H1 (cell line): ENCODE results near the gene ASAP2. TPM values are rescaled to one million over a fixed set of nuclear protein-coding genes. Genes with fewer than 3 reads are reported as not detected.

ENCODE experiments used
- CHD7 ChIP-seq: fragments of 300-600 bp; sonication (generic); IDR thresholded peaks from 2 replicates; pipeline ENCODE4 v1.7.1; 2012; ENCODE audit warnings: low read length, moderate library complexity, mild to moderate bottlenecking, inconsistent platforms; ENCODE audit not compliant: insufficient replicate concordance
- CREB1 ChIP-seq: IDR thresholded peaks from 2 replicates; pipeline ENCODE4 v1.6.1; 2012; ENCODE audit warnings: inconsistent platforms
- CTBP2 ChIP-seq: IDR thresholded peaks from 2 replicates; pipeline ENCODE4 v1.7.0; 2011; ENCODE audit warnings: borderline replicate concordance, mild to moderate bottlenecking, moderate library complexity, mixed read lengths, low read length; ENCODE audit not compliant: insufficient read depth, insufficient read length
- KDM1A ChIP-seq: fragments of 200-600, 300-600 bp; sonication (generic); IDR thresholded peaks from 2 replicates; pipeline ENCODE4 v1.7.1; 2016; ENCODE audit warnings: mild to moderate bottlenecking, low read length, borderline replicate concordance
- POLR2A ChIP-seq, 2 experiments: IDR thresholded peaks; 1 replicate in 1 of 2; 2 replicates in 1 of 2; pipeline ENCODE4 v1.6.1; 2011; ENCODE audit warnings: low read depth in 2 of 2, low read length in 2 of 2, mild to moderate bottlenecking in 2 of 2; ENCODE audit errors: control extremely low read depth in 1 of 2
- SIX5 ChIP-seq: IDR thresholded peaks from 2 replicates; pipeline ENCODE4 v1.6.1; 2011; ENCODE audit warnings: mild to moderate bottlenecking, low read depth, low read length
- SP1 ChIP-seq: IDR thresholded peaks from 2 replicates; pipeline ENCODE4 v1.6.1; 2011; ENCODE audit warnings: low read depth, low read length
- SP4 ChIP-seq: IDR thresholded peaks from 2 replicates; pipeline ENCODE4 v1.6.1; 2012; ENCODE audit warnings: low read length, inconsistent platforms
- SRF ChIP-seq: IDR thresholded peaks from 2 replicates; pipeline ENCODE4 v1.6.1; 2011; ENCODE audit warnings: mild to moderate bottlenecking, low read depth, low read length, moderate library complexity
- YY1 ChIP-seq: IDR thresholded peaks from 2 replicates; pipeline ENCODE4 v1.6.1; 2011; ENCODE audit warnings: low read depth, mild to moderate bottlenecking, low read length
- polyA plus RNA-seq, 7 experiments: library from polyadenylated mRNA; depleted of rRNA in 3 of 7; stranded (reverse) in 5 of 7; unstranded in 2 of 7; fragments of >200 nt in 5 of 7; fragments of 200-250 nt in 2 of 7; gene quantifications; 1 replicate in 5 of 7; 2 replicates in 1 of 7; 4 replicates in 1 of 7; pipeline versions ENCODE4 v1.2.1 to v1.2.3, GENCODE V29; 2011 to 2013; ENCODE audit warnings: missing spikeins in 2 of 7, mixed read lengths in 2 of 7
- total RNA-seq: library from RNA; stranded (reverse); fragmentation: NEBNext Ultra II Directional; extraction: Animal tissue kit (Norgen Biotek cat#: 25700); gene quantifications from 2 replicates; pipeline ENCODE4 v1.2.1, GENCODE V29; 2021
- TF ChIP-seq, protein P1 (sequence below), 3 experiments: IDR thresholded peaks; 1 replicate in 2 of 3; 2 replicates in 1 of 3; pipeline versions ENCODE4 v1.5.1 to v1.6.1; 2011; ENCODE audit warnings: low read length in 3 of 3, mild to moderate bottlenecking in 3 of 3, inconsistent platforms in 2 of 3, low read depth in 1 of 3, moderate library complexity in 1 of 3; ENCODE audit not compliant: insufficient read depth in 1 of 3; ENCODE audit errors: control extremely low read depth in 1 of 3

Gene ASAP2
- total and polyA plus RNA-seq, 2 of the 8 experiments (the other 6 are each of a cell fraction or from before 2014, with no cell fraction given), result 10.2 to 18.7 TPM

DNA sequence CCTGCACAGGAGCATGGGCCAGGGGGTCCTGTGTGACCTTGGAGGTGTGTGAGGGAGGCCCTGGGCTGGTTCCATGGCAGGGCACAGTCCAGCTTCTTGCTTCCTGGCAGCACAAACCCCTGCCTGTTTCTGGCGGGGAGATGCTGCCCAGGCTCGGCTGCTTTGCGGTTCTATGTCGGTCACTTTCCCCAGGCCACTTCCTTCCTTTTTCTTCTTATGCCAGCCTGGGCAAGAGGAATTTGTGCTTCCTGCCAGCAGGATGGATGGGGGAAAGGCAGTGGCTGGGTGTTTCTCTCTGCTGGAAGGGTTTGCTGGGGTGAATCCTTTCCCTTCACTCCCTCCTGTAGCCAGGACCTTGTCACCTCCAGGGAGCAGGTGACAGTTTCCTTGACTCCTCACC lies 24.3 kb downstream of the ASAP2 start (continued):
- TF ChIP-seq CHD7 (no peak), SRF (no peak), CREB1 (no peak), SP4 (no peak), CTBP2 (no peak), YY1 (no peak), SP1 (no peak), POLR2A (IDR thresholded peaks at IDR 0.05; ENCODE audit: control extremely low read depth in 1 of 2, low read depth in 2 of 2, low read length in 2 of 2) (no peak), KDM1A (no peak), SIX5 (no peak)
- TF ChIP-seq, protein P1, sequence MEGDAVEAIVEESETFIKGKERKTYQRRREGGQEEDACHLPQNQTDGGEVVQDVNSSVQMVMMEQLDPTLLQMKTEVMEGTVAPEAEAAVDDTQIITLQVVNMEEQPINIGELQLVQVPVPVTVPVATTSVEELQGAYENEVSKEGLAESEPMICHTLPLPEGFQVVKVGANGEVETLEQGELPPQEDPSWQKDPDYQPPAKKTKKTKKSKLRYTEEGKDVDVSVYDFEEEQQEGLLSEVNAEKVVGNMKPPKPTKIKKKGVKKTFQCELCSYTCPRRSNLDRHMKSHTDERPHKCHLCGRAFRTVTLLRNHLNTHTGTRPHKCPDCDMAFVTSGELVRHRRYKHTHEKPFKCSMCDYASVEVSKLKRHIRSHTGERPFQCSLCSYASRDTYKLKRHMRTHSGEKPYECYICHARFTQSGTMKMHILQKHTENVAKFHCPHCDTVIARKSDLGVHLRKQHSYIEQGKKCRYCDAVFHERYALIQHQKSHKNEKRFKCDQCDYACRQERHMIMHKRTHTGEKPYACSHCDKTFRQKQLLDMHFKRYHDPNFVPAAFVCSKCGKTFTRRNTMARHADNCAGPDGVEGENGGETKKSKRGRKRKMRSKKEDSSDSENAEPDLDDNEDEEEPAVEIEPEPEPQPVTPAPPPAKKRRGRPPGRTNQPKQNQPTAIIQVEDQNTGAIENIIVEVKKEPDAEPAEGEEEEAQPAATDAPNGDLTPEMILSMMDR (IDR thresholded peaks at IDR 0.05; ENCODE audit: control extremely low read depth in 1 of 3, insufficient read depth in 1 of 3, low read depth in 1 of 3, low read length in 3 of 3), result no peak
